NCI-H748 (cell line): ENCODE results near the gene GPR35.

ENCODE experiments used
- DNase-seq: peaks from one replicate; lab custom pipeline; 2025; ENCODE audit not compliant: unreplicated experiment; lab: John Stamatoyannopoulos, UW

The GPR35 gene

DNA sequence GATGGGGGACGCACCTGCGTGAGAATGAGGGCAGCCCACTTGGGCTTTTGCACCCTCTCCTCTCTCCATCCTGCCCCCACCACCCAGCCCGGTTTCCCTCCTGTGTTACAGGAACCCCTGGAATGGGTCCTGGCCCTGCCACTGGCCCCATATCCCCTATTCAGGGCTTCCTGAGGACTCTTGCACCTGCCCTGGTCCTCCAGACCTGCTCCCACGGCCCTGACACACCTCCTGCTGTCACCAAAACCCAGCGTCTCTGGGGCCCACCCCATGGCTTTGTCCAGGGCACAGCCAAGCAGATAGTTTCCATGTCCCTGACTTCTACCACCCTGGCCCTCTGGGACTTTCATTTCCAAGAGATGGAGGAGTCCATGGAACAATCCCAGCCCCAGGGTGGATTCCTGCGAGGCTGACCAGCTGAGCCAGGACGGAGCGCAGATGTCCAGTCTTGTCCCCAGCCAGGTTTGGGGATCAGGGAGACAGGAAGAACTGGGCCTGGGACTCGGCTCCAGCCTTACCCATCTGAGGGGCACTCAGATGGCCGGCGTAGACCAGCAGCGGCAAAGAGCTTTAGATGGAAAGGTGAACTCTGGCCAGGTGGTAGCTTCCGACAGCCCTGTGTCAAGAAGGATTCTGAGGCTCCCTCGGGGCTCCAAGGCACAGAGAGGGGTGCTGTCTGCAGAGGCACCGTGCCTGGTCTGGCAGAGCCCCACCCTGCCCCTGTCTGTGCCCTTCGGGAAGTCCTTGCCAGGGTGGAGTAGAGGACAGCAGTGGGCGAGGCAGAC lies 12.0 kb downstream of the GPR35 start:
- DNase-seq, result no peak

- DNase-seq, result no peak
These were observed 12.6 kb downstream of the GPR35 start for GRCh38 chr2:240637901-240638345.

GRCh38 chr2:240638512-240639160 lies 13.4 kb downstream of the GPR35 start:
- no peak for DNase-seq

GRCh38 chr2:240639566-240639965 lies 14.3 kb downstream of the GPR35 start:
- no peak for DNase-seq

DNA sequence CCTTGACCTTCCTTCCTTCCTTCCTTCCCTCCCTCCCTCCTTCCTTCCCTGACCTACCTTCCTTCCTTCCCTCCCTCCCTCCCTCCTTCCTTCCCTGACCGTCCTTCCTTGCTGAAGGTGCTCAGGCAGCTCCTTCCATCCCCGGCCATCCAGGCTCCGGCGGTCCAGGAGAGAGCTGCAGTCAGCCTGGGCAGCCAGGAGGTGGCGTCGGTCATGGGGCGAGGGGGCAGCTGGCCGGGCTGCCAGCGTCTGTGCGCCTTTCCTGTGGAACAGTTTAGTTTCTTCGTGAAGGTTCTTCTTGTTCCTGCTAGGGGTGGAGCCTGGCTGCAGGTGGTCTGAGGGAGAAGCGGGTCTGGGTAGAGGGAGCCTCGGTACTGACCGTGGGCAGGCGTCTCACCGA lies 15.7 kb downstream of the GPR35 start:
- peak; percentile 47 for DNase-seq

DNA sequence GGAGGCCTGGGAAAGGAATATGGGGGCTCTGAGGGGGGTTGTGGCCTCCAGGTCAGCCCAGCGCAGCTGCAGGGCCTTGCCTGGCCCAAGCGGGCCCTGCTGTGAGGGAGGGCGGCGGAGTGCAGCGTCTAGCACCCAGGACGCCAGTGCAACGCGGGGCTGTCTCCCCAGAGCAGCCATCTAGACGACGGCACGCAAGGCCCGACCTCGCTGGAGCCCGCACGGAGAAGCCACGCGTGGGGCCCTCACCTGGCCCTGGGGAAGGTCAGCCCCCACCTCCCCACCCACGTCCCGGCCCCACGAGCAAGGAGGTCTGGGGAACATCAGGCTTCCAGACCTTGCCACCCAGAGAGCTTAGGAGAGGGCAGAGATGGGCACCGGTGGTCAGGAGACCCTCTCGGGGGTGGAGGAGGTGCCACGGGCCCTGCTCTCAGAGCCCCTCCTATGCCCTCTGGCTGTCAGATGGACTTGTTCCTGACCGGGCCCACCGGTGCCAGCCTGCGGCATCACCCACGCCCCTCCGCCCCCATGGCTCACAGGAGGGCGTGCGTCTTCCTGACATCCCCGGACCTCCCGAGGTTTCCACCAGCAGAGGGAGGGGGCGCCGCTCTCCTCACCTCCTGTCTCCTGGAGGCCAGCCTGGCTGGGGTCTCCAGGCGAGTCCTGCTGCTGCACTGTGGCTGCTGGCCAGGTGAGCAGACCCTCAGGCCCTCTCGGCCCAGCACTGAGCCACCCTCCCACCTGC lies 17.0 kb downstream of the GPR35 start:
- DNase-seq, result no peak

- DNase-seq, result no peak
These were observed 17.5 kb downstream of the GPR35 start for GRCh38 chr2:240642806-240643092.

DNA sequence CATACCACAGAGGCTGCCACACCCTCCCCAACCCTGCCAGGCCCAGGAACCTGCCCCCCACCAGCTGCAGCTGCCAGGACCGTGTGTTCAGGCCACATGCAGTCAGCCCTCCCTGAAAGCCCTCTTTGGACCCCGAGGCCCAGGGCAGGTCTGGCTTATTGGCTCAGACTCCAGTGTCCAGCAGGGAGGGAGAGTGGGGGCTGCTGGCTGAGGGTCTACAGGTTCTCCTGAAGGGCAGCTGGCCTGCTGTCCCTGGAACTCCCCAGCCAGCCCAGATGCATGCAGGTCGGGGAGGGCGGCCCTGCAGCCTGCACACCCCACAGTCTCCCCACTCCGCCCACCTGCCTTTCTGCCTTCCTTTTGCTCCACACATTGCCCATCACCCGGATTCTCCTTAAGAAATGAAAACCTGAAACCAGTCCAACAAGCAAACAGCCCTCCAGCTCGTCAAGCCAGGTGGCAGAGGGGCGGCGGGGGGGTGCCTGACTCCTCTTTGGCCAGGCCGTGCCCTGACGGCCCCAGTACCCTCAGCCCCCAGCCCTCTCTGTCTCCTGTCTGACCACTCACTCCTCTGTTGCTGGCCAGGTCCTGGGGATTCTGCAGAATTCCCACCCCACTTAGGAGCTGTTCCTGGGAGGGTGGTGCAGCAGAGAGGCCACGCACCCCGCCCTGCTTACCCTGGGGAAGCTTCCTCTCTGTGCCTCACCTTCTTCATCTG lies 18.0 kb downstream of the GPR35 start:
- no peak for DNase-seq

DNA sequence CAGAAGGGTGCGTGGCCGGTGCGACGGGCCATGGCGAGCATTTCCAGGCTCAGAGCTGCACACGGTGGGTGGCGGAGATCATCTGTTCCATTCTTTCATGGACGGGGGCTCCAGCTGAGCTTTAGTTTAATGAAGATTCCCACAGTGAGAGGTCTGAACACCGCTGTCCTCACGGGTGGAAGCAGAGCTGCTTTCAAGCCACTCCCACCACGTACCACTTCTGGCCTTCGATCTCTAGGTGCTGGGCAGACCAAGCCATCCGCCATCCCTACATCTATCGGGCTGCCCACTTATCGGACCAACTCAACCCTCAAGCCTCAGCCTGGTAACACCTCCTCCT lies 18.5 kb downstream of the GPR35 start:
- DNase-seq, result no peak

DNA sequence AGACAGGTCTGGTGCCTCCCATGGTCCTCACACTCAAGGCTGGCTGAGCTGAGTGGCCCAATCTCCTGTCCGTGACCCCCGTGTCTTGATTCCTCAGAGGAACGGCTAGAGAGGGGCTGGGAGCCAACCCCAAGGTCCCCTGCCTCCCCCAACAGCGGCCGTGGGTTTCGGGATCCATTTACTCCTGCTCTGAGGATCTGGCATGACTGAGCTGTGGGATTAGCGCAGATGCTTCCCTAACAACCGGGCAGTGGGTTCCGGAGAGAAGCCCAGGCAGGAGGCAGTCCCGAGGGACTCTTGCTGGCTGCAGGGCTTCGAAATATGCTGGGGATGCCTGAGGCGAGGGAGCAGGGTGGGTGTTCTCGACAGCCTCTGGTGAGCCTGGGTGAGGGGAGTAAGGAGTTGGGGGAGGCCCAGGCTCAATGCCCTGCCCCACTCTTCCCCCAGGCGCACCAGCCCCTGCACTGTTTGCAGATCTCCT lies 18.9 kb downstream of the GPR35 start:
- no peak for DNase-seq

DNA sequence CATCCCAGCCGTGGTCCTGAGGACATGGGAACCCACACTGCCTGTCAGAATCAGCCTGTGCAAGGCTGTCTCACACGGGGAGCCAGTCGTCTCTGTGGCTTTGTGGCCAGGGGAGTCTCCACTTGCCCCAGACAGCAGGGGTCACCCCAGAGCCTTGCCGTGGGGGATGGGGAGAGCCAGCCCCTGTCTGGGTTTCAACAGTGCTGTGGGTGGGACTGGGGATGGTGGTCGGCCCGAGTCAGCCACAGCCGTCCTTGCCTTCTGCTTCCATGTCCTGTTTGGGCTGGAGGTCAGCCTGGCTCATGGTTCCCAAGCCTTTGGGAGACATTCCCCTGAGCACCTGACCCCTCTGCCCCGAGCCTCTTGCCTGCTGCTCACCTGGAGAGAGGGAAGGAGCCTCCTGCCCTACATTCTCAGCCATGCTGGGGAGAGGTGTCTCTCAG lies 19.6 kb downstream of the GPR35 start:
- DNase-seq, result no peak

- no peak for DNase-seq
These were observed 20.1 kb downstream of the GPR35 start for GRCh38 chr2:240645346-240645745.

- no peak for DNase-seq
These were observed 20.5 kb downstream of the GPR35 start for GRCh38 chr2:240645801-240646175.

DNA sequence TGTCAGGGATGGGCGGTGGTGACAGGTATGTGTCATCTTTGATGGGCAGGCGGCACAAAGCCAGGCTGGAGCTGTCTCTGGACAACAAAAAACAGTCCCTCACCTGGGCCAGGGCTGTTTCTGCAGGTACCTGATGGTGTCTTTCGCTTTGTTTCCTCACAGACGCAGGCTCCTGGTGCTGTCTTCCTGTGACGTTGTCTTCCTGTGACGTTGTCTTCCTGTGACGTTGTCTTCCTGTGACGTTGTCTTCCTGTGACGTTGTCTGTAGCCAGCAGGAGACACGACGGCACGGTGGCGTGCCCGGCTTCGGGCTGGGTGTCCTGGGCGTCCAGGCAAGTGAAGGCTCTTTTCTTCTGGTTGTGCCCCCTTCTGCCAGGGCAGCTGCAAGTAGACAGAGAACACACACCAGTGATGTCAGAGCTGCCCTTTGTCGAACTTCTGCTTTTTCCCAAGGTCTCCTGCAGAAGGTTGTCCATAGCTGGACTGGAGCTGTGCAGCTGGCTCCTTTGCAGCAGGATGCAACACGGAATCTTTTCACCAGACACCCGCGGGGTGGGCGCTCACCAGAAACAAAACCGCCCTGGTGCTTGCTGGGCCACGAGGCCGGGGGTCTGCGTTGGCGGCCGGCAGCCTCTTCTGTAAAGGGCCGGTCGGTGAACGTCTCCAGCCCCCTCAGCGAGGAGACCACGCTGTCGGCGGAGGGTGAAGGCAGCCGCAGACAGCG lies 21.1 kb downstream of the GPR35 start:
- DNase-seq, result no peak

GRCh38 chr2:240646900-240647502 lies 21.7 kb downstream of the GPR35 start:
- no peak for DNase-seq

- DNase-seq, result peak; percentile 9
These were observed 22.3 kb downstream of the GPR35 start for GRCh38 chr2:240647503-240648154.

- no peak for DNase-seq
These were observed 22.9 kb downstream of the GPR35 start for GRCh38 chr2:240648155-240648649.

DNA sequence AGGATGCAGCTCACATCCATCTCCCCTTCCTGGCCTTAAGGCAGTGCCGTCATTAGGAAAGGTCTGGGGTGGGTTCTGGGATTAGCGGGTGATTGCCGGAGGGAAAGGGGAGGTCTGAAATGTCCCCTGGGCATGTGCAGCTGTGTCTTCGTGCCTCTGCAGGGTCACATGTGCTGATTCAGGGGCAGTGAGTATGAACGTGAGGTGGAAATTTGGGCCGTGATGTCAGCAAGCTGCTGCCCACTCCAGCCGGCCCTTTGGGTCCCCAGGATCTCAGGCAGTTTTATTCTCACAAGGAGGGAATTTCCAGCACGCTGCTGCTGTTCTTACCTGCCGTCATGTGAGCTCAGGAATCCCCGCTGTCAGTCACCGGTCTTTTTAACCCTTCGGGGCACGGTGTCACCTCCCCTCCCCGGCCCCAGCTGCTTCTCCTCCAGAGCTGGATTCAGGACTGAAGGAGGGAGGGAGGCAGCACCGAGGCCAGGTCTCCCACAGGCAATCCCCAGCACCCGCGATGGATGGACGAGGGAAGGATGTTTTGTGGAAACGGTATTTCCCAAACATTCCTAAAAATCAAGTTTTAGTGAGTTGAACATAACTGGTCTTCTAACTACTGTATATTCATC lies 23.5 kb downstream of the GPR35 start:
- DNase-seq, result no peak

DNA sequence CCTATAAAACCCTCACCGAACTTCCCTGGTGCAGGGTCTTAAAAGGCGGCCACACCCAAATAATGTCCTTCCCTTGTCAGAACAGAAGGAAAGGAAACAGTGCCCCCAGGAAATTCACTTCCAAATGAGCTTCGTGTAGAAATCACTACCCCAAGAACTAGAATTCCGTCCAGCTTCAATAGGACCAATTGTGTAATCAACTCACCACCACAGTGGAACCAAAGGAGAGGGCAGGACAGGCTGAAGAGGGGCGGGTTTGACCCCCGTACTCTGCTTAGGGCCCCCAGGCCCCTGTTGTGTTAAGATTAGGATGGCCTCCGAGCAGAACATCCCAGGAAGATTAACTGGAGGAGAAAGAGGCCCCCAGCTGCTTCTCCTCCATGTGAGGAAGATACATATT lies 24.1 kb downstream of the GPR35 start:
- DNase-seq, result no peak
